NT2/D1 (cell line): Measurements from ENCODE around the gene PRELID3B.

Experiments
- DNase-seq: peaks from one replicate; pipeline ENCODE4 v3.0.0-alpha.2; 2011; ENCODE audit warnings: low read depth, low spot score
- H3K27me3 ChIP-seq: 2 replicates; pipeline ENCODE4 v1.6.0; 2011; ENCODE audit warnings: mild to moderate bottlenecking; ENCODE audit not compliant: insufficient read length, insufficient read depth
- H3K36me3 ChIP-seq: 2 replicates; pipeline ENCODE4 v1.6.1; 2011; ENCODE audit warnings: mild to moderate bottlenecking, low read length, mixed read lengths; ENCODE audit not compliant: insufficient read depth, insufficient read length
- H3K4me1 ChIP-seq: 2 replicates; pipeline ENCODE4 v1.5.1; 2011; ENCODE audit not compliant: insufficient read depth, insufficient read length
- H3K4me3 ChIP-seq: 2 replicates; pipeline ENCODE4 v1.5.1; 2011; ENCODE audit warnings: low read depth; ENCODE audit not compliant: insufficient read length
- H3K9ac ChIP-seq: 2 replicates; pipeline ENCODE4 v1.6.0; 2011; ENCODE audit warnings: low read depth; ENCODE audit not compliant: insufficient read length
- H3K9me3 ChIP-seq: 2 replicates; pipeline ENCODE4 v1.5.1; 2011; ENCODE audit warnings: mild to moderate bottlenecking, low read length; ENCODE audit not compliant: insufficient read depth
- SUZ12 ChIP-seq: IDR thresholded peaks from 2 replicates; pipeline ENCODE4 v1.6.1; 2011; ENCODE audit not compliant: insufficient read length, insufficient read depth; ENCODE audit errors: extremely low read depth
- YY1 ChIP-seq: IDR thresholded peaks from 2 replicates; pipeline ENCODE4 v1.6.1; 2011; ENCODE audit not compliant: insufficient read length, insufficient read depth
- ZNF274 ChIP-seq: IDR thresholded peaks from 2 replicates; pipeline ENCODE4 v1.6.1; 2011; ENCODE audit warnings: mild to moderate bottlenecking, low read depth, low read length

PRELID3B gene

GRCh38 chr20:58984691-58985090, 57.9 kb downstream of the PRELID3B start:
- Histone ChIP-seq H3K4me3 (no peak overlapping the region), H3K4me1 (peaks cover 5% of the 10 kb centered on the region), H3K27me3 (no peaks in the 10 kb centered on the region), H3K36me3 (peaks cover 58% of the 10 kb centered on the region), H3K9me3 (no peaks in the 10 kb centered on the region), H3K9ac (no peak overlapping the region)
- TF ChIP-seq ZNF274 (no peak), YY1 (no peak), SUZ12 (no peak)
- DNase-seq, result no peak
